Suprapubic skin (tissue), 3 donors: ENCODE data around the gene ACAD11.

Experiments
- CTCF ChIP-seq, 2 donors: fragments of 200-600 bp in 1 of 2; fragments of 450-650 bp in 1 of 2; sonication (generic) in 1 of 2; IDR thresholded peaks; one replicate each; pipeline ENCODE4 v1.5.1; 2016 to 2019; ENCODE audit warnings: antibody characterized with exemption in 2 of 2, mild to moderate bottlenecking in 1 of 2, moderate library complexity in 1 of 2
- EP300 ChIP-seq: sonication (generic); formaldehyde crosslinking; IDR thresholded peaks from one replicate; pipeline ENCODE4 v1.6.1; 2017; ENCODE audit warnings: antibody characterized with exemption
- POLR2A ChIP-seq, 2 donors: fragments of 450-650 bp; IDR thresholded peaks; one replicate each; pipeline ENCODE4 v1.6.1; 2017; ENCODE audit warnings: antibody characterized with exemption in 2 of 2, mild to moderate bottlenecking in 2 of 2, moderate library complexity in 2 of 2

GRCh38 chr3:132665230-132665745, 5.7 kb upstream of the ACAD11 start:
- no peak for TF ChIP-seq POLR2A (IDR thresholded peaks at IDR 0.05)
- no peak for TF ChIP-seq CTCF (IDR thresholded peaks at IDR 0.05)
- no peak for TF ChIP-seq EP300
